AG04450 (cell line): ENCODE results near the gene MOB2. TPM values are rescaled to one million over a fixed set of nuclear protein-coding genes. Genes with fewer than 3 reads are reported as not detected.

Source experiments
- CTCF ChIA-PET: fragments of 300-600, 350-600 bp; formaldehyde crosslinking; extraction: SDS; loops from one replicate; lab custom pipeline; 2022; ENCODE audit warnings: antibody characterized with exemption, inconsistent platforms; lab: Charles Lee
- POLR2A ChIA-PET: fragments of 350-600 bp; formaldehyde crosslinking; extraction: SDS; loops from one replicate; lab custom pipeline; 2021; ENCODE audit warnings: antibody characterized with exemption, inconsistent platforms; lab: Yijun Ruan, JAX
- DNase-seq: peaks from one replicate; pipeline ENCODE4 v3.0.0-alpha.2; 2011; ENCODE audit warnings: low read depth, low spot score
- H3K27ac ChIP-seq: one replicate; pipeline ENCODE4 v1.5.1; 2012; ENCODE audit warnings: low read depth, low read length, control low read depth
- H3K27me3 ChIP-seq: one replicate; pipeline ENCODE4 v1.6.0; 2012; ENCODE audit warnings: low read length; ENCODE audit not compliant: control insufficient read depth, insufficient read depth
- H3K4me3 ChIP-seq: 2 replicates; pipeline ENCODE4 v1.5.1; 2011; ENCODE audit warnings: mild to moderate bottlenecking, low read depth, low read length, control low read depth
- H3K9me3 ChIP-seq: 2 replicates; pipeline ENCODE4 v1.5.1; 2012; ENCODE audit warnings: low read length; ENCODE audit not compliant: control insufficient read depth, insufficient read depth
- CTCF ChIP-seq: IDR thresholded peaks from 2 replicates; pipeline ENCODE4 v1.5.1; 2011; ENCODE audit warnings: low read depth, low read length, control low read depth, inconsistent platforms
- polyA plus RNA-seq: library from polyadenylated mRNA; depleted of rRNA; stranded (reverse); fragments of >200 nt; gene quantifications from 2 replicates; pipeline ENCODE4 v1.2.3, GENCODE V29; 2011

Gene MOB2
- polyA plus RNA-seq, 1 experiment, result 19.9 TPM

- Histone ChIP-seq H3K27me3 (no peaks in the 10 kb centered on the region), H3K4me3 (no peak overlapping the region), H3K9me3 (peaks cover 17% of the 10 kb centered on the region), H3K27ac (no peak overlapping the region)
- ChIA-PET CTCF (no interaction called here), POLR2A (no interaction called here)
- TF ChIP-seq CTCF, result no peak
- DNase-seq, result no peak
Observed at GRCh38 chr11:1502168-1502953, 15.8 kb upstream of the MOB2 start.

GRCh38 chr11:1501421-1502167 lies 15.0 kb upstream of the MOB2 start:
- no peak for DNase-seq
- Histone ChIP-seq H3K4me3 (no peak overlapping the region), H3K27ac (no peak overlapping the region), H3K27me3 (no peaks in the 10 kb centered on the region), H3K9me3 (peaks cover 17% of the 10 kb centered on the region)
- no peak for TF ChIP-seq CTCF
- POLR2A ChIA-PET, result no interaction called here
- CTCF ChIA-PET, result no interaction called here

- H3K27me3 ChIP-seq, result no peaks in the 10 kb centered on the region
- H3K9me3 ChIP-seq, result peaks cover 17% of the 10 kb centered on the region
- ChIA-PET CTCF (no interaction called here), POLR2A (no interaction called here)
- DNase-seq, result no peak
- H3K4me3 ChIP-seq, result no peak overlapping the region
- no peak overlapping the region for H3K27ac ChIP-seq
- no peak for TF ChIP-seq CTCF
Observed at GRCh38 chr11:1500466-1501420, 14.2 kb upstream of the MOB2 start.

GRCh38 chr11:1499899-1500298 lies 13.3 kb upstream of the MOB2 start:
- POLR2A ChIA-PET, result no interaction called here
- CTCF ChIA-PET, result interaction anchor here (0.6 kb wide), 1 partner anchor 153 kb away, joined by 3 read pairs; no protein-coding TSS in a partner anchor
- Histone ChIP-seq H3K27me3 (no peaks in the 10 kb centered on the region), H3K9me3 (peaks cover 17% of the 10 kb centered on the region), H3K27ac (no peak overlapping the region), H3K4me3 (no peak overlapping the region)
- TF ChIP-seq CTCF, result no peak
- DNase-seq, result no peak
